Upper lobe of right lung (tissue), 1 donor: ENCODE data around the gene SLC35F1. TPM values are rescaled to one million over a fixed set of nuclear protein-coding genes. Genes with fewer than 3 reads are reported as not detected.

Experiments used
- ATAC-seq: fragments of 200-7000 bp; cut with Tn5 transposase; one replicate; pipeline ENCODE4 v1.9.1; 2020; ENCODE audit warnings: mild to moderate bottlenecking, moderate library complexity
- DNase-seq: peaks from one replicate; pipeline ENCODE4 v3.0.0-alpha.2; 2020
- H3K27ac ChIP-seq: fragments of 200-600 bp; one replicate; pipeline ENCODE4 v1.8.0; 2022
- H3K27me3 ChIP-seq: fragments of 200-600 bp; one replicate; pipeline ENCODE4 v1.8.0; 2022; ENCODE audit warnings: mild to moderate bottlenecking
- H3K36me3 ChIP-seq: fragments of 200-600 bp; one replicate; pipeline ENCODE4 v1.8.0; 2022
- H3K4me1 ChIP-seq: fragments of 200-600 bp; one replicate; pipeline ENCODE4 v1.8.0; 2022
- H3K4me3 ChIP-seq: fragments of 200-600 bp; one replicate; pipeline ENCODE4 v1.8.0; 2022; ENCODE audit warnings: mild to moderate bottlenecking
- H3K9me3 ChIP-seq: fragments of 200-600 bp; one replicate; pipeline ENCODE4 v1.8.0; 2022
- CTCF ChIP-seq: fragments of 200-600 bp; IDR thresholded peaks from one replicate; pipeline ENCODE4 v1.8.0; 2022; ENCODE audit warnings: antibody characterized with exemption
- intact Hi-C: fragments of 100-400 bp; cut with DNase I; formaldehyde crosslinking; loops from one replicate; pipeline ENCODE4 v1.11.0; 2022
- total RNA-seq: library from RNA; stranded (reverse); fragmentation: NEBNext Ultra II Directional; extraction: Animal tissue kit (Norgen Biotek cat#: 25700); gene quantifications from one replicate; pipeline ENCODE4 v1.2.1, GENCODE V29; 2021
- donor health status: DM: no; HTN: yes; CAD: no; lungs with severe emphysema.

SLC35F1 gene
- total RNA-seq, 1 donor from 2014 or later = 0.29 TPM

GRCh38 chr6:118101831-118102345 is 194.8 kb downstream of the SLC35F1 start:
- H3K36me3 ChIP-seq = no peaks in the 10 kb centered on the region
- no peak for TF ChIP-seq CTCF
- no peak for ATAC-seq
- no peak overlapping the region for H3K4me3 ChIP-seq
- no peaks in the 10 kb centered on the region for H3K9me3 ChIP-seq
- no peaks in the 10 kb centered on the region for H3K4me1 ChIP-seq
- no peak for DNase-seq
- no peaks in the 10 kb centered on the region for H3K27me3 ChIP-seq
- intact Hi-C loops = no loop called here
- H3K27ac ChIP-seq = no peak overlapping the region

- ATAC-seq (no peak), DNase-seq (no peak)
- no peaks in the 10 kb centered on the region for H3K9me3 ChIP-seq
- H3K4me3 ChIP-seq = no peak overlapping the region
- intact Hi-C loops = no loop called here
- no peaks in the 10 kb centered on the region for H3K36me3 ChIP-seq
- no peaks in the 10 kb centered on the region for H3K27me3 ChIP-seq
- H3K27ac ChIP-seq = no peak overlapping the region
- TF ChIP-seq CTCF = no peak
- H3K4me1 ChIP-seq = no peaks in the 10 kb centered on the region
Measured at GRCh38 chr6:118102401-118102800, 195.3 kb downstream of the SLC35F1 start.

- no peak overlapping the region for H3K4me3 ChIP-seq
- TF ChIP-seq CTCF = no peak
- ATAC-seq (peak; percentile 46), DNase-seq (no peak)
- no peaks in the 10 kb centered on the region for H3K27me3 ChIP-seq
- H3K9me3 ChIP-seq = no peaks in the 10 kb centered on the region
- no peaks in the 10 kb centered on the region for H3K36me3 ChIP-seq
- H3K27ac ChIP-seq = no peak overlapping the region
- intact Hi-C loops = no loop called here
- H3K4me1 ChIP-seq = no peaks in the 10 kb centered on the region
Measured at GRCh38 chr6:118103381-118104146, 196.5 kb downstream of the SLC35F1 start.

DNA sequence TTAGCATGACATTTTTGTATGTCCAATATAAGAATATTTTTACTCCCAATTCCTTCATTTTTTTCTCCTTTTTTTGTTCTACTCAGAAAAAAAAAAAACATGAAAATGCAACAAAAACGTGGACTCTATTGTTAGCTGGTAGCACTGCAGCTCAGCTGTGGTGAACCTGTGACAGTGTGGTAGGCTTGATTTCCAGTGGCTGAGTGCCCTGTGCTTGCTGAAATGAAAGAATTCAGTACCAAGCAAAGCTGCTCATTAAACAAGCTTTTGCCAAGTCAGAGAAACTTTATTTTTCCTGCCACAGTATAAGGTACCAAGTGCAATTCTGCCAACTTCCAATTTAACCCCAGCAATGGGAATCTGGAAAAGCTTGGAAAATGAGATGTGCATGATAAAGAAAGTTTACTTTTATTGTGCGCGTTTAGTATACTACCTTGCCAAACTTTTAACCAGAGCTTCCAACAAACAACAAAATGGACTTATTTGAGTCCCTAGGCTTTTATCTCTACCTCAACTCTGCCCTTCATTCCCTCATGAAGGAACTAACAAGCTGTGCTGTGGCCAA is 215.2 kb downstream of the SLC35F1 start:
- H3K27ac ChIP-seq = no peak overlapping the region
- no peaks in the 10 kb centered on the region for H3K27me3 ChIP-seq
- no peaks in the 10 kb centered on the region for H3K36me3 ChIP-seq
- no peak overlapping the region for H3K4me3 ChIP-seq
- no peak for TF ChIP-seq CTCF
- ATAC-seq = no peak
- H3K9me3 ChIP-seq = no peaks in the 10 kb centered on the region
- intact Hi-C loops = no loop called here
- DNase-seq = no peak
- H3K4me1 ChIP-seq = no peaks in the 10 kb centered on the region

DNA sequence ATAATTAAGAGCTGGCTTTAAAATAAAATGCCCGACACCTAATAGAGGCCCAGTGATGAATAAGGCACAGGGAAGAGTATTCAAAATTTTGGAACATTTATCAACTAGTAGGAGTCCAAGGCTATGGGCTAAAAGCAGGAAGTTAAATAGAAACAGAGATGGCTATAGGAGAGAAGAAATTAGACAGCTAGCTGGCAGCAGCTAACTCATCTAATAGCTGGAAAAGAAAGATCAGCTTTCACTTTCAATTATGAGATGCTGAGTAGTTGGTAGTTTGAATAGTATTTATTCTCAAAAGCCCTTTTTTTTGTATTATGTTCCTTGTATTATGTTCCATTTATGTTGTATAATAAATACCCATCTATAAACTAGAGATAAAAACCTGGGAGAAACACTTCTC is 215.7 kb downstream of the SLC35F1 start:
- no peaks in the 10 kb centered on the region for H3K27me3 ChIP-seq
- intact Hi-C loops = no loop called here
- TF ChIP-seq CTCF = no peak
- no peak overlapping the region for H3K4me3 ChIP-seq
- DNase-seq = no peak
- H3K9me3 ChIP-seq = no peaks in the 10 kb centered on the region
- no peak overlapping the region for H3K27ac ChIP-seq
- no peaks in the 10 kb centered on the region for H3K4me1 ChIP-seq
- no peaks in the 10 kb centered on the region for H3K36me3 ChIP-seq
- ATAC-seq = no peak
